Measurements from ENCODE around the gene FAIM2.

Gene FAIM2

GRCh38 chr12:49910331-49911212 lies 6.9 kb upstream of the FAIM2 start:
- H3K9ac ChIP-seq (ENCODE audit: low read depth, low read length), result no peak overlapping the region
- no peak overlapping the region for H3K4me3 ChIP-seq (ENCODE audit: low read depth, low read length)
- peaks cover 5% of the 10 kb centered on the region for H3K27me3 ChIP-seq (ENCODE audit: control insufficient read depth, insufficient read depth, low read length)
- H3K36me3 ChIP-seq (ENCODE audit: control insufficient read depth, insufficient read depth, low read length), result no peaks in the 10 kb centered on the region
- H3K4me1 ChIP-seq (ENCODE audit: control insufficient read depth, insufficient read depth, low read length), result peaks cover 10% of the 10 kb centered on the region
- H3K9me3 ChIP-seq (ENCODE audit: control insufficient read depth, insufficient read depth, low read length), result no peaks in the 10 kb centered on the region

- H3K4me3 ChIP-seq (ENCODE audit: low read depth, low read length), result no peak overlapping the region
- H3K9ac ChIP-seq (ENCODE audit: low read depth, low read length), result no peak overlapping the region
- no peaks in the 10 kb centered on the region for H3K9me3 ChIP-seq (ENCODE audit: control insufficient read depth, insufficient read depth, low read length)
- H3K4me1 ChIP-seq (ENCODE audit: control insufficient read depth, insufficient read depth, low read length), result peaks cover 10% of the 10 kb centered on the region
- peaks cover 7% of the 10 kb centered on the region for H3K27me3 ChIP-seq (ENCODE audit: control insufficient read depth, insufficient read depth, low read length)
- no peaks in the 10 kb centered on the region for H3K36me3 ChIP-seq (ENCODE audit: control insufficient read depth, insufficient read depth, low read length)
Observed at GRCh38 chr12:49909826-49910225, 6.1 kb upstream of the FAIM2 start.

GRCh38 chr12:49909356-49909755 lies 5.7 kb upstream of the FAIM2 start:
- Histone ChIP-seq H3K4me3 (ENCODE audit: low read depth, low read length) (no peak overlapping the region), H3K4me1 (ENCODE audit: control insufficient read depth, insufficient read depth, low read length) (peaks cover 10% of the 10 kb centered on the region), H3K9me3 (ENCODE audit: control insufficient read depth, insufficient read depth, low read length) (no peaks in the 10 kb centered on the region), H3K36me3 (ENCODE audit: control insufficient read depth, insufficient read depth, low read length) (no peaks in the 10 kb centered on the region), H3K9ac (ENCODE audit: low read depth, low read length) (no peak overlapping the region), H3K27me3 (ENCODE audit: control insufficient read depth, insufficient read depth, low read length) (peaks cover 12% of the 10 kb centered on the region)

- no peak overlapping the region for H3K9ac ChIP-seq (ENCODE audit: low read depth, low read length)
- H3K27me3 ChIP-seq (ENCODE audit: control insufficient read depth, insufficient read depth, low read length), result peaks cover 21% of the 10 kb centered on the region
Observed at GRCh38 chr12:49907352-49907751, 3.7 kb upstream of the FAIM2 start.

GRCh38 chr12:49905718-49906314 lies 2.1 kb upstream of the FAIM2 start:
- no peak overlapping the region for H3K4me3 ChIP-seq (ENCODE audit: low read depth, low read length)
- no peaks in the 10 kb centered on the region for H3K9me3 ChIP-seq (ENCODE audit: control insufficient read depth, insufficient read depth, low read length)
- H3K9ac ChIP-seq (ENCODE audit: low read depth, low read length), result no peak overlapping the region
- H3K4me1 ChIP-seq (ENCODE audit: control insufficient read depth, insufficient read depth, low read length), result peaks cover 10% of the 10 kb centered on the region
- peaks cover 21% of the 10 kb centered on the region for H3K27me3 ChIP-seq (ENCODE audit: control insufficient read depth, insufficient read depth, low read length)
- H3K36me3 ChIP-seq (ENCODE audit: control insufficient read depth, insufficient read depth, low read length), result no peaks in the 10 kb centered on the region

More at GRCh38 chr12:49907352-49907751, 3.7 kb upstream of the FAIM2 start:
- Histone ChIP-seq H3K36me3 (ENCODE audit: control insufficient read depth, insufficient read depth, low read length) (no peaks in the 10 kb centered on the region), H3K9me3 (ENCODE audit: control insufficient read depth, insufficient read depth, low read length) (no peaks in the 10 kb centered on the region), H3K4me3 (ENCODE audit: low read depth, low read length) (no peak overlapping the region), H3K4me1 (ENCODE audit: control insufficient read depth, insufficient read depth, low read length) (peaks cover 10% of the 10 kb centered on the region)

GRCh38 chr12:49904601-49905000 lies 901 bp upstream of the FAIM2 start:
- Histone ChIP-seq H3K9ac (ENCODE audit: low read depth, low read length) (no peak overlapping the region), H3K4me1 (ENCODE audit: control insufficient read depth, insufficient read depth, low read length) (peaks cover 7% of the 10 kb centered on the region), H3K4me3 (ENCODE audit: low read depth, low read length) (no peak overlapping the region), H3K36me3 (ENCODE audit: control insufficient read depth, insufficient read depth, low read length) (no peaks in the 10 kb centered on the region), H3K27me3 (ENCODE audit: control insufficient read depth, insufficient read depth, low read length) (peaks cover 21% of the 10 kb centered on the region), H3K9me3 (ENCODE audit: control insufficient read depth, insufficient read depth, low read length) (no peaks in the 10 kb centered on the region)

GRCh38 chr12:49903351-49903699 lies 375 bp downstream of the FAIM2 start:
- H3K4me3 ChIP-seq (ENCODE audit: low read depth, low read length), result peak overlapping the region; percentile 26
- H3K9me3 ChIP-seq (ENCODE audit: control insufficient read depth, insufficient read depth, low read length), result no peaks in the 10 kb centered on the region
- H3K9ac ChIP-seq (ENCODE audit: low read depth, low read length), result no peak overlapping the region
- H3K27me3 ChIP-seq (ENCODE audit: control insufficient read depth, insufficient read depth, low read length), result peaks cover 19% of the 10 kb centered on the region
- peaks cover 3% of the 10 kb centered on the region for H3K4me1 ChIP-seq (ENCODE audit: control insufficient read depth, insufficient read depth, low read length)
- H3K36me3 ChIP-seq (ENCODE audit: control insufficient read depth, insufficient read depth, low read length), result no peaks in the 10 kb centered on the region

GRCh38 chr12:49902399-49903350 lies 1.0 kb downstream of the FAIM2 start:
- no peaks in the 10 kb centered on the region for H3K36me3 ChIP-seq (ENCODE audit: control insufficient read depth, insufficient read depth, low read length)
- peaks cover 19% of the 10 kb centered on the region for H3K27me3 ChIP-seq (ENCODE audit: control insufficient read depth, insufficient read depth, low read length)
- no peak overlapping the region for H3K4me3 ChIP-seq (ENCODE audit: low read depth, low read length)
- peaks cover 3% of the 10 kb centered on the region for H3K4me1 ChIP-seq (ENCODE audit: control insufficient read depth, insufficient read depth, low read length)
- no peak overlapping the region for H3K9ac ChIP-seq (ENCODE audit: low read depth, low read length)
- H3K9me3 ChIP-seq (ENCODE audit: control insufficient read depth, insufficient read depth, low read length), result no peaks in the 10 kb centered on the region

- Histone ChIP-seq H3K9ac (ENCODE audit: low read depth, low read length) (no peak overlapping the region), H3K27me3 (ENCODE audit: control insufficient read depth, insufficient read depth, low read length) (peaks cover 19% of the 10 kb centered on the region), H3K36me3 (ENCODE audit: control insufficient read depth, insufficient read depth, low read length) (no peaks in the 10 kb centered on the region), H3K4me1 (ENCODE audit: control insufficient read depth, insufficient read depth, low read length) (peaks cover 3% of the 10 kb centered on the region), H3K4me3 (ENCODE audit: low read depth, low read length) (no peak overlapping the region), H3K9me3 (ENCODE audit: control insufficient read depth, insufficient read depth, low read length) (no peaks in the 10 kb centered on the region)
Observed at GRCh38 chr12:49901986-49902385, 1.7 kb downstream of the FAIM2 start.

GRCh38 chr12:49901026-49901425 lies 2.7 kb downstream of the FAIM2 start:
- Histone ChIP-seq H3K9ac (ENCODE audit: low read depth, low read length) (no peak overlapping the region), H3K27me3 (ENCODE audit: control insufficient read depth, insufficient read depth, low read length) (peaks cover 19% of the 10 kb centered on the region), H3K9me3 (ENCODE audit: control insufficient read depth, insufficient read depth, low read length) (no peaks in the 10 kb centered on the region), H3K4me3 (ENCODE audit: low read depth, low read length) (no peak overlapping the region), H3K36me3 (ENCODE audit: control insufficient read depth, insufficient read depth, low read length) (no peaks in the 10 kb centered on the region), H3K4me1 (ENCODE audit: control insufficient read depth, insufficient read depth, low read length) (peaks cover 3% of the 10 kb centered on the region)

- H3K36me3 ChIP-seq (ENCODE audit: control insufficient read depth, insufficient read depth, low read length), result no peaks in the 10 kb centered on the region
- peaks cover 15% of the 10 kb centered on the region for H3K27me3 ChIP-seq (ENCODE audit: control insufficient read depth, insufficient read depth, low read length)
- no peak overlapping the region for H3K4me3 ChIP-seq (ENCODE audit: low read depth, low read length)
- H3K9me3 ChIP-seq (ENCODE audit: control insufficient read depth, insufficient read depth, low read length), result no peaks in the 10 kb centered on the region
- no peak overlapping the region for H3K9ac ChIP-seq (ENCODE audit: low read depth, low read length)
- H3K4me1 ChIP-seq (ENCODE audit: control insufficient read depth, insufficient read depth, low read length), result peaks cover 3% of the 10 kb centered on the region
Observed at GRCh38 chr12:49900371-49900770, 3.3 kb downstream of the FAIM2 start.
